Measurements from ENCODE around the gene GSE1.
"Not testable (repeated sequence)": the region's sequence is repeated elsewhere in the genome, so short reads cannot be mapped to it uniquely, and the experiment has no call there.

Gene GSE1

GRCh38 chr16:85589688-85590505, 23.2 kb upstream of the GSE1 start:
- DNase-seq (ENCODE audit: low read depth in 2 of 2, low spot score in 1 of 2): no peak

GRCh38 chr16:85590506-85590832, 22.7 kb upstream of the GSE1 start:
- no peak for DNase-seq (ENCODE audit: low read depth in 2 of 2, low spot score in 1 of 2)

GRCh38 chr16:85591381-85591780, 21.7 kb upstream of the GSE1 start:
- DNase-seq (ENCODE audit: low read depth in 2 of 2, low spot score in 1 of 2): no peak

- DNase-seq (ENCODE audit: low read depth in 2 of 2, low spot score in 1 of 2): not testable (repeated sequence)
Observed at GRCh38 chr16:85592277-85592676, 20.8 kb upstream of the GSE1 start.

GRCh38 chr16:85592700-85593493, 20.2 kb upstream of the GSE1 start:
- DNase-seq (ENCODE audit: low read depth in 2 of 2, low spot score in 1 of 2): no peak

- no peak for DNase-seq (ENCODE audit: low read depth in 2 of 2, low spot score in 1 of 2)
Observed at GRCh38 chr16:85593494-85594221, 19.5 kb upstream of the GSE1 start.

- no peak for DNase-seq (ENCODE audit: low read depth in 2 of 2, low spot score in 1 of 2)
Observed at GRCh38 chr16:85594273-85594977, 18.7 kb upstream of the GSE1 start.

GRCh38 chr16:85594978-85595661, 18.0 kb upstream of the GSE1 start:
- no peak for DNase-seq (ENCODE audit: low read depth in 2 of 2, low spot score in 1 of 2)

- DNase-seq (ENCODE audit: low read depth in 2 of 2, low spot score in 1 of 2): no peak
Observed at GRCh38 chr16:85595812-85596502, 17.2 kb upstream of the GSE1 start.

GRCh38 chr16:85598141-85598540, 15.0 kb upstream of the GSE1 start:
- DNase-seq (ENCODE audit: low read depth in 2 of 2, low spot score in 1 of 2): no peak

- no peak for DNase-seq (ENCODE audit: low read depth in 2 of 2, low spot score in 1 of 2)
Observed at GRCh38 chr16:85600078-85600477, 13.0 kb upstream of the GSE1 start.

GRCh38 chr16:85600530-85601271, 12.4 kb upstream of the GSE1 start:
- DNase-seq (ENCODE audit: low read depth in 2 of 2, low spot score in 1 of 2): no peak

- no peak for DNase-seq (ENCODE audit: low read depth in 2 of 2, low spot score in 1 of 2)
Observed at GRCh38 chr16:85601272-85601639, 11.9 kb upstream of the GSE1 start.

- no peak for DNase-seq (ENCODE audit: low read depth in 2 of 2, low spot score in 1 of 2)
Observed at GRCh38 chr16:85601730-85602401, 11.3 kb upstream of the GSE1 start.

- no peak for DNase-seq (ENCODE audit: low read depth in 2 of 2, low spot score in 1 of 2)
Observed at GRCh38 chr16:85602402-85603202, 10.5 kb upstream of the GSE1 start.

GRCh38 chr16:85603203-85603755, 9.8 kb upstream of the GSE1 start:
- no peak for DNase-seq (ENCODE audit: low read depth in 2 of 2, low spot score in 1 of 2)

GRCh38 chr16:85604145-85604705, 8.9 kb upstream of the GSE1 start:
- DNase-seq (ENCODE audit: low read depth in 2 of 2, low spot score in 1 of 2): no peak
